ENCODE data around the gene FANCI. TPM values are rescaled to one million over a fixed set of nuclear protein-coding genes. Genes with fewer than 3 reads are reported as not detected.
A peak's percentile ranks its signal among the peaks of the same experiment; 100 is the strongest.

The FANCI gene
- total RNA-seq, 2 experiments from 2014 or later, result 180 TPM

GRCh38 chr15:89206908-89207331 is 36.9 kb upstream of the FANCI start:
- DNase-seq, result peak; percentile 81
- no peaks in the 10 kb centered on the region for H3K27me3 Mint-ChIP-seq
- ATAC-seq, result peak; percentile 79
- H3K9me3 Mint-ChIP-seq, result no peaks in the 10 kb centered on the region
- no peak overlapping the region for H3K27ac Mint-ChIP-seq
- peaks cover 31% of the 10 kb centered on the region for H3K4me1 Mint-ChIP-seq (ENCODE audit: low read depth)
- ChIA-PET CTCF (interaction anchor here (0.6 to 4.8 kb wide), 79 partner anchors 11 to 312 kb away, joined by 3 to 82 read pairs (median 5); partner anchors contain the start of genes FANCI, HAPLN3, POLG and RLBP1), POLR2A (interaction anchor here (0.6 to 1.5 kb wide), 4 partner anchors 8 to 110 kb away, joined by 3 to 9 read pairs (median 4); partner anchors contain the start of gene FANCI)
- intact Hi-C loops (cut with micrococcal nuclease), result loop anchor here (2.0 to 10.0 kb wide), 2 partner anchors 38 to 78 kb away; no protein-coding TSS in a partner anchor
- no peak overlapping the region for H3K4me3 Mint-ChIP-seq
- peaks cover 5% of the 10 kb centered on the region for H3K36me3 Mint-ChIP-seq (ENCODE audit: low read depth)
- TF ChIP-seq CTCF (IDR thresholded peaks at IDR 0.05), result peak; percentile 99

- CTCF ChIA-PET, result interaction anchor here (0.9 to 2.9 kb wide), 7 partner anchors 12 to 352 kb away, joined by 3 to 71 read pairs (median 17); no protein-coding TSS in a partner anchor
- no peak for ATAC-seq
- Mint-ChIP-seq H3K27ac (no peak overlapping the region), H3K4me3 (no peak overlapping the region), H3K27me3 (no peaks in the 10 kb centered on the region), H3K4me1 (ENCODE audit: low read depth) (peaks cover 28% of the 10 kb centered on the region), H3K9me3 (no peaks in the 10 kb centered on the region), H3K36me3 (ENCODE audit: low read depth) (peaks cover 4% of the 10 kb centered on the region)
- no peak for TF ChIP-seq CTCF (IDR thresholded peaks at IDR 0.05)
- no peak for DNase-seq
- intact Hi-C loops (cut with micrococcal nuclease), result loop anchor here (10.0 kb wide), 1 partner anchor 77 kb away; no protein-coding TSS in a partner anchor
- POLR2A ChIA-PET, result no interaction called here
Measured at GRCh38 chr15:89208256-89208655, 35.5 kb upstream of the FANCI start.

- ChIA-PET CTCF (interaction anchor here (1.0 to 1.6 kb wide), 3 partner anchors 21 to 33 kb away, joined by 3 to 4 read pairs (median 4); no protein-coding TSS in a partner anchor), POLR2A (no interaction called here)
- intact Hi-C loops (cut with micrococcal nuclease), result loop anchor here (10.0 kb wide), 1 partner anchor 76 kb away; no protein-coding TSS in a partner anchor
- Mint-ChIP-seq H3K9me3 (no peaks in the 10 kb centered on the region), H3K36me3 (ENCODE audit: low read depth) (no peaks in the 10 kb centered on the region), H3K27me3 (no peaks in the 10 kb centered on the region), H3K4me3 (no peak overlapping the region), H3K27ac (no peak overlapping the region), H3K4me1 (ENCODE audit: low read depth) (peaks cover 20% of the 10 kb centered on the region)
- no peak for TF ChIP-seq CTCF (IDR thresholded peaks at IDR 0.05)
- ATAC-seq (no peak), DNase-seq (no peak)
Measured at GRCh38 chr15:89209057-89209456, 34.7 kb upstream of the FANCI start.

GRCh38 chr15:89211678-89212170 is 32.1 kb upstream of the FANCI start:
- ATAC-seq (no peak), DNase-seq (no peak)
- no peaks in the 10 kb centered on the region for H3K9me3 Mint-ChIP-seq
- POLR2A ChIA-PET, result no interaction called here
- CTCF ChIA-PET, result no interaction called here
- H3K36me3 Mint-ChIP-seq (ENCODE audit: low read depth), result no peaks in the 10 kb centered on the region
- no peak for TF ChIP-seq CTCF (IDR thresholded peaks at IDR 0.05)
- no peak overlapping the region for H3K4me3 Mint-ChIP-seq
- no peak overlapping the region for H3K27ac Mint-ChIP-seq
- peaks cover 3% of the 10 kb centered on the region for H3K4me1 Mint-ChIP-seq (ENCODE audit: low read depth)
- H3K27me3 Mint-ChIP-seq, result no peaks in the 10 kb centered on the region
- intact Hi-C loops (cut with micrococcal nuclease), result no loop called here

GRCh38 chr15:89215627-89216026 is 28.2 kb upstream of the FANCI start:
- no peak for TF ChIP-seq CTCF (IDR thresholded peaks at IDR 0.05)
- POLR2A ChIA-PET, result interaction anchor here (0.9 kb wide), 1 partner anchor 8 kb away, joined by 3 read pairs; no protein-coding TSS in a partner anchor
- no peak overlapping the region for H3K4me3 Mint-ChIP-seq
- H3K9me3 Mint-ChIP-seq, result no peaks in the 10 kb centered on the region
- no peak overlapping the region for H3K27ac Mint-ChIP-seq
- intact Hi-C loops (cut with micrococcal nuclease), result no loop called here
- H3K36me3 Mint-ChIP-seq (ENCODE audit: low read depth), result no peaks in the 10 kb centered on the region
- peaks cover 3% of the 10 kb centered on the region for H3K27me3 Mint-ChIP-seq
- no peak for DNase-seq
- ATAC-seq, result peak; percentile 45
- no peaks in the 10 kb centered on the region for H3K4me1 Mint-ChIP-seq (ENCODE audit: low read depth)
- CTCF ChIA-PET, result interaction anchor here (1.6 to 7.8 kb wide), 2 partner anchors 9 to 29 kb away, joined by 4 to 81 read pairs; partner anchors contain the start of gene FANCI

All from activated CD8-positive, alpha-beta T cell treated with anti-CD3 and anti-CD28 coated beads for 36 hours (primary cell).